ENCODE measurements around the gene FADS1. TPM values are rescaled to one million over a fixed set of nuclear protein-coding genes. Genes with fewer than 3 reads are reported as not detected.

FADS1 gene
- total and polyA plus RNA-seq, 2 of the 13 experiments (the other 11 are each of a cell fraction or from before 2014, with no cell fraction given) = 91.8 to 108 TPM

GRCh38 chr11:61778920-61779650 lies 37.7 kb downstream of the FADS1 start:
- ChIA-PET POLR2A (interaction anchor here (0.6 kb wide), 1 partner anchor 9 kb away, joined by 3 read pairs; no protein-coding TSS in a partner anchor), CTCF (ENCODE audit: low intra/inter-chr PET ratio, low total read pairs) (interaction anchor here (3.5 kb wide), 1 partner anchor 32 kb away, joined by 38 read pairs; no protein-coding TSS in a partner anchor)
- Histone ChIP-seq H3K4me1 (ENCODE audit: insufficient read depth, low read length) (no peaks in the 10 kb centered on the region), H3K9ac (ENCODE audit: insufficient read depth, low read depth, low read length) (no peak overlapping the region), H3K79me2 (ENCODE audit: insufficient read depth, low read length) (no peaks in the 10 kb centered on the region), H2AFZ (ENCODE audit: low read length) (no peak overlapping the region), H3K27me3 (ENCODE audit: control insufficient read depth in 1 of 2, insufficient read depth in 2 of 2, low read length in 2 of 2) (no peaks in the 10 kb centered on the region), H3K27ac (ENCODE audit: extremely low read length, insufficient read depth, low read length) (no peak overlapping the region), H3K4me2 (ENCODE audit: low read depth, low read length) (no peak overlapping the region), H3K4me3 (replicated peaks in 1 of 3; ENCODE audit: insufficient read depth in 1 of 3, low read depth in 2 of 3, low read length in 3 of 3) (no peak overlapping the region), H3K36me3 (replicated peaks in 1 of 2; ENCODE audit: control insufficient read depth in 1 of 2, insufficient read depth in 2 of 2, low read length in 2 of 2) (peaks cover 34 to 63% of the 10 kb centered on the region in 2 experiments; a peak in 4 of 5 replicates), H4K20me1 (ENCODE audit: insufficient read depth, low read length) (no peaks in the 10 kb centered on the region), H3K9me3 (ENCODE audit: low read length) (no peaks in the 10 kb centered on the region)
- in situ Hi-C loops (cut with HindIII; ENCODE audit: extremely low pct_ligation_motif_present, low pct_unique_long_range_greater_than_20kb) (no loop called here), intact Hi-C loops (cut with micrococcal nuclease; ENCODE audit: unreplicated experiment) (no loop called here)
- DNase-seq (ENCODE audit: low spot score) (no peak), ATAC-seq (no peak), FAIRE-seq (no peak)
- peak; percentile 73 for TF ChIP-seq AGO2 (optimal IDR thresholded peaks at IDR 0.05; ENCODE audit: low read depth, low read length)
- no peak for TF ChIP-seq FOXO4 (CRISPR knock-in tag; conservative IDR thresholded peaks at IDR 0.05)
- no peak for TF ChIP-seq ZNF577 (CRISPR knock-in tag; IDR thresholded peaks at IDR 0.05; ENCODE audit: borderline replicate concordance, low read depth)
- TF ChIP-seq UBTF (CRISPR knock-in tag; IDR thresholded peaks at IDR 0.05) = no peak
- no peak for TF ChIP-seq TARDBP (CRISPR knock-in tag; IDR thresholded peaks at IDR 0.05)
- TF ChIP-seq XRCC5 (optimal IDR thresholded peaks at IDR 0.05; ENCODE audit: low read length) = no peak
- TF ChIP-seq PRPF4 (IDR thresholded peaks at IDR 0.05; ENCODE audit: low read depth, low read length, poor library complexity, severe bottlenecking) = no peak
- TF ChIP-seq TOPORS (CRISPR knock-in tag; IDR thresholded peaks at IDR 0.05) = no peak
- TF ChIP-seq NFE2L2 (IDR thresholded peaks at IDR 0.05; ENCODE audit: low read length) = no peak
- no peak for TF ChIP-seq RORA (CRISPR knock-in tag; IDR thresholded peaks at IDR 0.05)
- TF ChIP-seq SALL2 (CRISPR knock-in tag; IDR thresholded peaks at IDR 0.05) = no peak
- TF ChIP-seq RBFOX2 (IDR thresholded peaks at IDR 0.05; ENCODE audit: low read depth, low read length) = peak; percentile 29; the same call in 1 of the 2 replicates
- BruUV-seq (replicated peaks) = no TSS peak
- WGBS (ENCODE audit: low lambda C conversion rate) = 97% methylated on average over 4 of the region's 24 CpGs

All from HepG2 (cell line).